Panc1 (cell line): Measurements from ENCODE around the gene TAC3.

Experiments
- CTCF ChIP-seq: fragments of 450-650 bp; IDR thresholded peaks from 2 replicates; pipeline ENCODE4 v1.5.1; 2017; ENCODE audit warnings: mild to moderate bottlenecking
- POLR2AphosphoS5 ChIP-seq: IDR thresholded peaks from 2 replicates; pipeline ENCODE4 v1.6.1; 2012; ENCODE audit warnings: mild to moderate bottlenecking, low read depth, low read length, moderate library complexity
- SIN3A ChIP-seq: IDR thresholded peaks from 2 replicates; pipeline ENCODE4 v1.6.1; 2012; ENCODE audit warnings: low read depth, mild to moderate bottlenecking, low read length, moderate library complexity, borderline replicate concordance; ENCODE audit not compliant: insufficient read depth

DNA sequence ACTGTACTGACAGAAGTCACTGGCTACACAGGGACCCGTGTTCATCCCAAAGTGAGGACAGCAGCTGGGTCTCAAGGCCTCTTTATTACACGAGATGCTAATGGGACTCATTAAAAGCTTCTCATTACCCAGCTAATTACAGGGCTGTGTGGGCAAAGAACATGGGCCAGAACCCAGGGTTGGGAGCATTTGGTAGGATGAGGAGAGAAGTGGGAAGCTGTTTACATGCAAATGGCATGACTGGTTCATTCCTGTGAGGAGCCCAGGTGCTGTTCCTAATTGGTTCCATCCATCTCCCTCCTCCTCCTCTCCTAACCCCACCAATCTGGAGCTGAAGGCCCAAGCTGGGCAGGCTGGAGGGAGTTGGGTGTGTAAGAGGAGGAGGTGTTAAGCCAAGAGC is 8.9 kb upstream of the TAC3 start:
- TF ChIP-seq CTCF (no peak), POLR2AphosphoS5 (no peak), SIN3A (no peak)
